Esophagus muscularis mucosa (tissue), 4 donors: ENCODE results near the gene VPS26C.

Source experiments
- EP300 ChIP-seq: sonication (generic); formaldehyde crosslinking; IDR thresholded peaks from one replicate; pipeline ENCODE4 v1.6.1; 2017; ENCODE audit warnings: antibody characterized with exemption
- POLR2A ChIP-seq: fragments of 450-650 bp; IDR thresholded peaks from one replicate; pipeline ENCODE4 v1.6.1; 2017; ENCODE audit warnings: antibody characterized with exemption, moderate library complexity, mild to moderate bottlenecking, low read depth
- POLR2AphosphoS5 ChIP-seq, 2 donors: sonication (generic); formaldehyde crosslinking; IDR thresholded peaks; one replicate each; pipeline ENCODE4 v1.6.1; 2017; ENCODE audit warnings: antibody characterized with exemption in 2 of 2
- TF ChIP-seq, protein P1 (sequence below), 3 experiments: fragments of 200-600 bp in 2 of 3; fragments of 450-650 bp in 1 of 3; sonication (generic) in 2 of 3; IDR thresholded peaks; one replicate each; pipeline ENCODE4 v1.5.1; 2017 to 2019; ENCODE audit warnings: antibody characterized with exemption in 3 of 3, mild to moderate bottlenecking in 2 of 3, moderate library complexity in 1 of 3

DNA sequence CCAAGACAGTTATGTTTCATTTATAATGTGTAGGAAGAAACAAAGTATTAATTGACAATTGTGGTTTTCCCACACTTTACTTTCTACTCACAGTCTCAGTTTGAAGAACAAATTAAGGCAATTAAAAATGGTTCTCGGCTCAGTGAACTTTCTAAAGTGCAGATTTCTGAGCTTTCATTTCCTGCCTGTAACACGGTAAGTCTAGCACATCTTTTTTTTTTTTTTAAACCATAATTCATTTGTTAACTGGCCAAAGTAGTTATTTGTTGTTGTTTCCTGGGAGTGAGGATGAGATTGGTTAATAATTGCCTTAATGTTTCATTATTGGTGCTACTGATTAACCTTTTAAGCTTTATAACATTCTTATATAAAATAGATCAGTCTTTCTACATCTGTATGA lies 75.1 kb downstream of the VPS26C start:
- TF ChIP-seq, protein P1, sequence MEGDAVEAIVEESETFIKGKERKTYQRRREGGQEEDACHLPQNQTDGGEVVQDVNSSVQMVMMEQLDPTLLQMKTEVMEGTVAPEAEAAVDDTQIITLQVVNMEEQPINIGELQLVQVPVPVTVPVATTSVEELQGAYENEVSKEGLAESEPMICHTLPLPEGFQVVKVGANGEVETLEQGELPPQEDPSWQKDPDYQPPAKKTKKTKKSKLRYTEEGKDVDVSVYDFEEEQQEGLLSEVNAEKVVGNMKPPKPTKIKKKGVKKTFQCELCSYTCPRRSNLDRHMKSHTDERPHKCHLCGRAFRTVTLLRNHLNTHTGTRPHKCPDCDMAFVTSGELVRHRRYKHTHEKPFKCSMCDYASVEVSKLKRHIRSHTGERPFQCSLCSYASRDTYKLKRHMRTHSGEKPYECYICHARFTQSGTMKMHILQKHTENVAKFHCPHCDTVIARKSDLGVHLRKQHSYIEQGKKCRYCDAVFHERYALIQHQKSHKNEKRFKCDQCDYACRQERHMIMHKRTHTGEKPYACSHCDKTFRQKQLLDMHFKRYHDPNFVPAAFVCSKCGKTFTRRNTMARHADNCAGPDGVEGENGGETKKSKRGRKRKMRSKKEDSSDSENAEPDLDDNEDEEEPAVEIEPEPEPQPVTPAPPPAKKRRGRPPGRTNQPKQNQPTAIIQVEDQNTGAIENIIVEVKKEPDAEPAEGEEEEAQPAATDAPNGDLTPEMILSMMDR (IDR thresholded peaks at IDR 0.05): no peak
- TF ChIP-seq POLR2A (no peak), EP300 (no peak), POLR2AphosphoS5 (IDR thresholded peaks at IDR 0.05) (no peak)
